ENCODE measurements around the gene JPH4. TPM values are rescaled to one million over a fixed set of nuclear protein-coding genes. Genes with fewer than 3 reads are reported as not detected.

The JPH4 gene
- 50.1 to 62.0 TPM (median 60.0 TPM) in 3 replicates for total RNA-seq (2021)
- percentile 76 among the genes with signal in this experiment for Bru-seq, nascent RNA
- long read RNA-seq, experiment 1, full-length matches to known transcripts = 83 of 157 reads
- long read RNA-seq, experiment 1, partial matches to known transcripts = 67 of 157 reads
- long read RNA-seq, experiment 1, other reads (novel, unspliced or antisense) = 7 of 157 reads
- long read RNA-seq, experiment 2, full-length matches to known transcripts = 10 of 71 reads
- long read RNA-seq, experiment 2, partial matches to known transcripts = 37 of 71 reads
- long read RNA-seq, experiment 2, other reads (novel, unspliced or antisense) = 24 of 71 reads
- long read RNA-seq, experiment 3 = 0 reads

- DNase-seq (ENCODE audit: low spot score) = peak; percentile 69
- Mint-ChIP-seq H3K27me3 (ENCODE audit: low read depth) (peaks cover 36% of the 10 kb centered on the region), H3K36me3 (peaks cover 10% of the 10 kb centered on the region), H3K4me3 (peak within 1 kb of the TSS; percentile 73), H3K4me1 (peaks cover 23% of the 10 kb centered on the region), H3K9me3 (peaks cover 4% of the 10 kb centered on the region; the same call in 1 of the 2 replicates), H3K27ac (peak within 1 kb of the TSS; percentile 60; the same call in 1 of the 2 replicates)
- POLR2A ChIA-PET = interaction anchor here (0.6 to 1.1 kb wide), 4 partner anchors 11 to 53 kb away, joined by 3 to 6 read pairs (median 3); partner anchors contain the start of gene AP1G2
- CTCF ChIA-PET = interaction anchor here (0.7 to 4.8 kb wide), 8 partner anchors 10 to 332 kb away, joined by 3 to 38 read pairs (median 8); no protein-coding TSS in a partner anchor
- TF ChIP-seq MAX (CRISPR knock-in tag; IDR thresholded peaks at IDR 0.05) (peak; percentile 15; the same call in 1 of the 2 replicates), PRDM15 (CRISPR knock-in tag; IDR thresholded peaks at IDR 0.05) (peak; percentile 95), GABPB1 (CRISPR knock-in tag; IDR thresholded peaks at IDR 0.05) (no peak)
- ATAC-seq = peak; percentile 30
Observed at GRCh38 chr14:23578560-23579310, at the start of gene JPH4. TSS of gene JPH4 (minus strand) at chr14:23578790. CDS start at chr14:23577453, 1,337 bp downstream.

- Mint-ChIP-seq H3K27ac (no peak overlapping the region), H3K9me3 (peaks cover 49% of the 10 kb centered on the region), H3K4me3 (no peak overlapping the region), H3K36me3 (peaks cover 25% of the 10 kb centered on the region), H3K27me3 (ENCODE audit: low read depth) (peaks cover 17% of the 10 kb centered on the region), H3K4me1 (peaks cover 11% of the 10 kb centered on the region)
- ChIA-PET CTCF (interaction anchor here (0.7 kb wide), 1 partner anchor 368 kb away, joined by 3 read pairs; no protein-coding TSS in a partner anchor), POLR2A (no interaction called here)
- ATAC-seq (no peak), DNase-seq (ENCODE audit: low spot score) (no peak)
- TF ChIP-seq IRF2 (CRISPR knock-in tag; IDR thresholded peaks at IDR 0.05; ENCODE audit: borderline replicate concordance, low read depth) (no peak), GABPB1 (CRISPR knock-in tag; IDR thresholded peaks at IDR 0.05) (0 out of 2 replicates have a peak, but pooled peaks have one; percentile 23), ZNF425 (CRISPR knock-in tag; conservative IDR thresholded peaks at IDR 0.05) (no peak), ZNF532 (CRISPR knock-in tag; IDR thresholded peaks at IDR 0.05; ENCODE audit: borderline replicate concordance) (no peak)
Observed at GRCh38 chr14:23627961-23628360, 49.4 kb upstream of the JPH4 start.

GRCh38 chr14:23626946-23627345 is 48.4 kb upstream of the JPH4 start:
- H3K27me3 Mint-ChIP-seq (ENCODE audit: low read depth) = peaks cover 26% of the 10 kb centered on the region
- peaks cover 7% of the 10 kb centered on the region for H3K4me1 Mint-ChIP-seq
- H3K27ac Mint-ChIP-seq = no peak overlapping the region
- CTCF ChIA-PET = interaction anchor here (1.4 kb wide), 1 partner anchor 38 kb away, joined by 4 read pairs; no protein-coding TSS in a partner anchor
- POLR2A ChIA-PET = no interaction called here
- ATAC-seq (no peak), DNase-seq (ENCODE audit: low spot score) (no peak)
- no peak overlapping the region for H3K4me3 Mint-ChIP-seq
- no peak for TF ChIP-seq MAX (CRISPR knock-in tag; IDR thresholded peaks at IDR 0.05)
- TF ChIP-seq CREB1 (CRISPR knock-in tag; IDR thresholded peaks at IDR 0.05) = no peak
- TF ChIP-seq NR3C1 (CRISPR knock-in tag; conservative IDR thresholded peaks at IDR 0.05; ENCODE audit: low read depth) = no peak
- TF ChIP-seq SOX15 (CRISPR knock-in tag; IDR thresholded peaks at IDR 0.05) = no peak
- no peak for TF ChIP-seq ELF4 (CRISPR knock-in tag; IDR thresholded peaks at IDR 0.05; ENCODE audit: low read depth)
- TF ChIP-seq PRDM15 (CRISPR knock-in tag; IDR thresholded peaks at IDR 0.05) = no peak
- peaks cover 26% of the 10 kb centered on the region for H3K36me3 Mint-ChIP-seq
- peaks cover 59% of the 10 kb centered on the region for H3K9me3 Mint-ChIP-seq

Data from WTC11 (cell line).